HG02943 (cell line): ENCODE results near the gene ARHGAP11A.

Source experiments
- ATAC-seq: cut with Tn5 transposase; IDR thresholded peaks from one replicate; pipeline ENCODE4 v1.9.1; 2021; ENCODE audit warnings: mild to moderate bottlenecking, low read depth, moderate library complexity; ENCODE audit not compliant: unreplicated experiment

ARHGAP11A gene

GRCh38 chr15:32682977-32683630, 67.8 kb downstream of the ARHGAP11A start:
- ATAC-seq, result no peak

DNA sequence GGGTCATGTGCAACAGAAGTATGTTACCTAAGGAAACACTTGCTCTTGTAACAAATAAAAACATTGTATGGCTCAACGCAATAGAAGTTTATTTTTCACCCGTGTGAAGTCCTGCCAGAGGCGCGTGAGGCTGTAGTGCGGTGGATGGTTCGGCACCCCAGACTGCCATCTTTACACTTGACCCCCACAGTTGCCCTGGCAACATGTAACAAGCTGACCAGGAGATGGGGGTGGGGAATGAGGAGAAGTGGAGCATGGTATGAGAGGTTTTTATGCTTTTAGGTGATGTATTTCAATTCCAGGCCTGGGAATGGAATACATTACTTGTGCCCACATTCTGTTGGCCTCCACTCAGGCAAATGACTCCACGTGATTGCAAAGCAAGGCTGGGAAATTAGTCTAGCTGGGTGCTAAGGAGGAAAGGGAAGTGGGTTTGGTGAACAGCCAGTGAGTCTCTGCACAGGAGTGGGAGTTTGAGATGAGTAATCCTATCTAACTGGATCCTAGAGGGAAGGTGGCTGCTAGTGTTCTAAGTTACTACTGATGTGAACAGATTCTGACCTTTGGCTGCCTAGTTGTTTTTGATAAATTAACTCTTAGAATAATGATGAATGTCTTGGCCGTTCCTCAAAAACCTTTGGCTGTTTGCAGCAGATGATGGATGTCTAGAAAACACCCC, 68.7 kb downstream of the ARHGAP11A start:
- ATAC-seq, result no peak

GRCh38 chr15:32685576-32685975, 70.3 kb downstream of the ARHGAP11A start:
- no peak for ATAC-seq

DNA sequence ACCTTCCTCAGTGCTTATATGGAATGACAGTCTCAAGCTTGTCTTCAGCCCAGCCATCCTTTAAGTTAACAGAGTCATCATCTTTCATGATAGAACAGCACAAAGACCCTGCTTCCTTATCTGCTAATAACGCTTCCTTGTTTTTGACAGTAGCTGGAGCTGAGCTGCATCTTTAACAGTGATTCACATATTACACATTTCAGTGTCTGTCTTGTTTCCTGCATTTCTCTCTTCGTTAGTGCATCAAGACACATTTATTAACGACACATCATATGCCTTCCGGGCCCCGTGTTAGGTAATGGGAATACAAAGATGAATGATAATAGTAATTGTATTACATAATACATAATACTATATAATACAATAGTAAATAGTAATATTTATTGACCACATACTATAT, 72.3 kb downstream of the ARHGAP11A start:
- no peak for ATAC-seq

DNA sequence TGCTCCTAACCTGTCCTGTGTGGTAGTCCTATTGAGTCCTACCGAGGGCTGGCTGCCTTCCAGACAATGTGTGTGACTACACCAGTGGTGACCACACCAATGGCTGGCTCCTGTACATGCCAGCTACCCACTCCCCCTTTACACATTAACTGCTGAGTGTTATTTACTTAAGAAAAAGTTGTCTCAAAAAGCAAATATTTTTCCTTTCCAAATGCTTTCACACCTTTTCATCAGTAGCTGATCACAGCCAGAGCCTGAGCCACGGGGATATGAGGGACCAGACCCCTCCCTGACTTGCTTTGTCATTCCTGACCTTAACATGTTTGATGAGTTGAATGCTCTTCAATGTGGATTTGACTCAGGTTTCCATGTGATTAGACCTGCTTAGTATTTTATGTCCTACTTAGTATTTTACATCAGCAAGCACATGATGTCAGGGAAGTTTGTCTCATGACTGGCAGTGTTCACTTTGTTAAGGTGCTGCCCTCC, 72.9 kb downstream of the ARHGAP11A start:
- ATAC-seq, result no peak
